Activated CD8-positive, alpha-beta memory T cell treated with anti-CD3 and anti-CD28 coated beads for 48 hours (primary cell): ENCODE results near the gene BFSP1.

Source experiments
- DNase-seq, 3 experiments: peaks; one replicate each; pipeline ENCODE4 v3.0.0-alpha.2; 2020; ENCODE audit warnings: low read depth in 2 of 3, low spot score in 2 of 3

BFSP1 gene

DNA sequence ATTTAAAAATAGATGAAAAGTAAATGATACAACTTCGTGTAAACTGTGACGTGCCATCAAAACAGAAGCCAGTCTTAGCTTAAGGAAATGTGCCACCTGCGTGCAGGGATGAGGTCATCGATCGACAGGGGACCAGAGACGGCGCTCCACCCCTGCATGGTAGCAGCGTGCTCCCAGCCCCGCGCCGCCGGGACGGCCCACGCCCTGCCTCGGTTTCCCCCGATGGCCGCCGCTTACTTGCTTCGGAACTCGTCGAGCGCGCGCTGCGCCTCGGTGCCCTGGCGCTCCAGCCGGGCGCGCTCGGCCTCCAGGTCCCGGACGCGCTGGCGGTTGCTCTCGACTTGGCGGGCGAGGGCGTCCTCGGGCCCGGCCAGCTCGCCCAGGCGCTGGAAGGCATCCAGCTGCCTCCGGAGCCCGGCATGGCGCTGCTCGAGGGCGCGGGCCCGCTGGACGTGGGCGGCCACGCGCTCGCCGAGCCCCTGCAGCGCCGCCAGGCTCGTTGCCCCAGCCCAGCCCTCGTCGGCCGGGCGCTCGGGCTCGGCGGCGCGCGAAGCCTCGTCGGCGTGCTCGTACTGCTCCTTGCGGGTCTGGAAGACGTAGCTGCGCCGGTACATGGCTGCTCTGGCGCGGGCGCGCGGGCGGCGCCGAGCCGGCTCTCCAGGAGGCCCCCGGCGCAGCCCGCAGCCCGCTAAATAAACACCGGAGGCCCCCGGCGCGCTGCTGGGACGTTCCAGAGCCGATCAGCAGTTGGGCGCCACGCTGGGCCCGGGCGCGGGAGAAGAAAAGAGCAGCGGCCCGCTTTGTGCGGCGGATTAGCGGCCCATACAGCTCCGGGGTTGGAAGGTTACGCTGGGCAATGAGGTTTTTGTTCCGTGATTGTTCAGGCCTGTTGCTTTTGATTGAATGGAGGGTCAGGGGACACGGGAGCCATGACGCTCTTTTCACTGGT, at the start of gene BFSP1:
Gene BFSP1, minus strand, starts transcription at position 664 of the 949 bp plus-strand sequence. Its CDS starts 50 bp downstream, at position 614.
- peak in 2 of 3 experiments; percentile 14 to 28 for DNase-seq

- no peak for DNase-seq
These were observed 49.7 kb upstream of the BFSP1 start for GRCh38 chr20:17580895-17581294.

DNA sequence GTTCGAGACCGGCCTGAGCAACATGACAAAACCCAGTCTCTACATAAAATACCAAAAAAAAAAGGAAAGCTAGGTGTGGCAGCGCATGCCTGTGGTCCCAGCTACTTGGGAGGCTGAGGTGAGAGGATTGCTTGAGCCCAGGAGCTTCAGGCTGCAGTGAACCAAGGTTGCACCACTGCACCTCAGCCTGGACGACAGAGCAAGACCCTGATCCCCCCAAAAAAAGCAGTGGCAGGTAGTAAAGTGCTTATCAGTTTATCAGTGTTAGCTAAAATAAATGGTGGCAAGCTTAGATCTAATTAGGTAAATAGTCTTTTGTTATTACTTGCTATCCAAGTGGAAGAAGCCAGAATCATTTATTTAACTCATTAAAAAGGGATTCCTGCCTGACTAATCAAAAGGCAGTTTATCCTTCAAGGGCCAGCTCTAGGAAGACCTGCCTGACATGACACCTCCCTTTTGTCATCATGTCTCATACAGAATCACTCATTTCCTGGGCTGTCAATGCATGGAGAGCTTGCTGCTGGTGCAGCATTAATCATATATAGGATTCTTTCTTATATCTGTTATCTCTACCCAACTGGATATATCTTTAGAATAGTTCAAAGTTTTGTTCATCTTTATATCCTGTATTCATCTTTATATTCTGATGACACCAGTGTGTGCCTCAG, 48.3 kb upstream of the BFSP1 start:
- DNase-seq: no peak

- no peak for DNase-seq
These were observed 45.0 kb upstream of the BFSP1 start for GRCh38 chr20:17576215-17576614.

- DNase-seq: no peak
These were observed 42.3 kb upstream of the BFSP1 start for GRCh38 chr20:17573463-17573862.

DNA sequence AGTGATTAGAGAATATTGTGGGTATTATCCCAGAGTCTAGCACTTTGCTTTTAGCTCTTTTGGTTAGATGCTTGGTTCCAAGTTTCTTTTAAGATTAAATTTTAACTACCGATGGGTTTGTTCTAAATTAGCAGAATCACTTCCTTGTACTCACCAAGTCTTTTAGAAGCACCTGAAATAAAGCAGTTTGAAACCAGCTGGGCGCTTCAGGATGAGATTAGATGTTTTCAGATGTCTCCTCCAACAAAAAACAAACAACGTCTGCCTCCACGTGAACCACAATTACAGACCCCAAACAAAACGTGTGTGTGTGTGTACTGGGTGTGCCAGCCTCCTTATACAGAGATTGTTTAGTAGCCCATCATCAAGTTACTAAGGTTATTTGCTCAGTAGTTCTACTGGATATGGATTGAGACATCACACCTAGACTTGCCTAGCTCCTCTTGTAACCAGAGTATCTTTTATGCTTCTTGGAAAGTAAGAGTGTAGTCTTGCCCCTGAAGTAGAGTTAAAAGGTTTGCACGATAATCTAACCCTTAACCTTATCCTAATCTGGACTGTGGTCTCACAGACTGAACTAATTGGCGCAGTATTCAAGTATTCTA, 41.0 kb upstream of the BFSP1 start:
- no peak for DNase-seq

- no peak for DNase-seq
These were observed 40.0 kb upstream of the BFSP1 start for GRCh38 chr20:17571153-17571527.

GRCh38 chr20:17570347-17571152, 39.4 kb upstream of the BFSP1 start:
- no peak for DNase-seq

DNA sequence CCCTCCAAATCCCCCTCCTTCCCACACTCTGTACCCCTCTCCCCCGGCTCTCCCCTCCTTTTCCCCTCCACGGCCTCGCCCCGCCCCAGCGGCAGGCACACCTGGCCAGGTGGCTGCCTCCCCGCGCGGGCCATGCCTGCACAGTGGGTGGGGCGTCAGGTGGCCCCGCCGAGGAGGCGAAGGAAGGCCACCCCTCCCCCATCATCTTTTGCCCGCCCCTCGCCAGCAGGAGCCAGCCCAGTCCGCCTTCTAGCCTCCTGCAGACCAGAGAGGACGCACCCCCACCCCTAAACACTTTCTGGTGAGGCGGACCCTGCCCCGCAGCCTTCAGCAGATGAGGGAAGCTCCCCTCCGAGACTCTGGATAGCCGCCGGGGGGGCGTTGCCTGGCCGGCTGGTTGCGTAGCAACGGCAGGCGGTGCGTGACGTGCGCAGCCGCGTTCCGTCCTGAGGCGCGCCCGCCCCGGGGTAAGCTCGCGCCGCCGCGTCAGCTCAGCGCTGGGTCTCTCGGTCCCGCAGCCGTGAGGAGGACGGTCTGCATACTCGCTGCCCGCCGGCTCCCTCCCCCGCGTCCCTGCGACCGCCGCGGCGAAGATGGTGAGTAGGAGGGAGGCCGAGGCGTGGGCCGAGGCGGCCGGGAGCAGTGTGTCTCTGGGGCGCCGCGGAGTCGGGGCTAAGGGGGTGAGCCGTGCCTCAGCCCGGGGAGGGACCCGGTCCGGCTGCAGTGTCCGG, 38.6 kb upstream of the BFSP1 start, which contains the start of gene DSTN:
Gene DSTN, plus strand, starts transcription at position 460 of the 731 bp plus-strand sequence. Its CDS starts 134 bp downstream, at position 594.
- DNase-seq: peak; percentile 61 to 71 (median 70)

GRCh38 chr20:17568972-17569521, 37.9 kb upstream of the BFSP1 start:
- no peak for DNase-seq

DNA sequence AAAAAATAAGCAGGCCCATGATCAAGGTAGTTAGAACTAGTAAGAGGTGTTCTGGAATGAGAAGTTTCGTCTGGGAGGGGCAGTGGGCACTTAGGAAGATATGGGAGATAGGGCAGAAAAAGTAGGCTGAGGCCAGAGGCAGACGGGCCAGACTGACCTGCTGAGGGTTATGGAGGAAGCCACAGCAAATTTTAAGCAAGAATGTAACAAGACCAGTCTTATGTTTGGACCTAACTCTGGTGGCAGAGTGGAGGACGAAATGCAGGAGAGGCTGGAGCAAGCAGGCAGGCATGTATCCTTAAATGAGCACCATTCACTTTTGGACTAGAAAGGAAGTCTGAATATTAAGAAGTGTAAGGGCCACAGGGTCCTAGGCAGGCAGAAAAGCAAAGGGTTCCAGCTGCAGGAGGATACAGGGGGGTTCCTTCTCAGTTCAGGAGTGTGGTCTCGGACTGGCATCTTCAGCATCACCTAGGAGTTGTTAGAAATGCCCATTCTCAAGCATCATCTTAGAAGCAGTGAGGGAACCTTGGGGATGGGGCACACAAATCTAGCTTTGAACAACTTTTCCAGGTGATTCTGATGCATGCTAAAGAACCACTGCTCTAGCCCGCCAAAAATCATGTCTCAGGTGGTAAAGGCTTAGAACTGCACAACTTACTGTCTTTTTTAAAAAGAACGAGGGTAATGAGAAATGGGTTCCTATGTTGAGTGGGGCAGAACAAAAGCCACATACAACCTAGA, 37.0 kb upstream of the BFSP1 start:
- DNase-seq: no peak

DNA sequence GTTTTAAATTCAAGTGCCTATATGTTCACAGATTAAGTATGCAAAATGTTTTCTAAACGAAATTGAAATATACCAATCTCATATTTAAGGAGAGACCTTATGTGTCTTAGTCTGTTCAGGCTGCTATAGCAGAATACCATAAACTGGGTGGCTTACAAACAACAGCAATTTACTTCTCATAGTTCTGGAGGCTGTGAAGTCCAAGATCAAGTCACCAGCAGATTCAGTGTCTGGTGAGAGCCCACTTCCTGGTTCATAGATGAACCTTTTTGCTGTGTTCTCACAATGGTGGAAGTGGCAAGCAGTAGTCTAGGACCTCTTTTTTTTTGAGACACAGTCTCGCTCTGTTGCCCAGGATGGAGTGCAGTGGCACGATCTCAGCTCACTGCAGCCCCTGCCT, 35.2 kb upstream of the BFSP1 start:
- no peak for DNase-seq

- DNase-seq: no peak
These were observed 34.1 kb upstream of the BFSP1 start for GRCh38 chr20:17565169-17565845.

- no peak for DNase-seq
These were observed 31.7 kb upstream of the BFSP1 start for GRCh38 chr20:17562804-17563305.

DNA sequence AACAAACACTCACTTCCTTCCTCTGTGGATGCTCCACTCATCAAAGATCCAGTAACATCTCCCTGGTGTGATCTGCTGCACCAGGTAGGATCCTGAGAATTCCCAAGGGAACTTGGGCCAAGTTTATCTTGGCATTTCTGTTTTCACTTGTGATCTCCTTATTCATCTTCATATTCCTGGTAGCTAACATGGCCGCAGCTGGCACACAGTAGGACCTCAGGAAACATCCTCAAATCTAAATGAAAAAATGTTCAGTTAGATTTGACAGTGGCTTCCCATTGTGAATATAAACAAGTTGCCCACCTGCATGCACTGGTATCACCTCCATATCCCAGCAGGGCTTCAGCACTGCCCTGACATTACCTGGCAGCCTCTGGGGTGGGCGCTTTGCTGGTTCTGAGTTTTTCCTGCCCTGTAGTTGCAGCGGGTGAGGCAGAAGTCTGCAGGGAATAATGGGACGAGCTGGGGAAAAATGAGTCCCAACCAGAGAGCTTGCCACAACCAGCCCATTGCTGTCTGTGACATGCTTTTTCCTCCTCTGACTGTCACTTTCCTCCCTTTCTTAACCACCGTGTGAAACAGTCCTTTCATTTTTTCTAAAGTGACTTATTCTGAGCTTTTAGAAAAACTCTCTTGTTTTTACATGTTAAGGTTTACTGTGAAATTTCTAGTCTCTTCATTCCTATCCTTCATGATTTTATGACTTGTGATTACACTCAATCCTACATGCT, 29.3 kb upstream of the BFSP1 start:
- no peak for DNase-seq

- no peak for DNase-seq
These were observed 28.2 kb upstream of the BFSP1 start for GRCh38 chr20:17559338-17559737.

- no peak for DNase-seq
These were observed 27.7 kb upstream of the BFSP1 start for GRCh38 chr20:17558941-17559304.
